ENCODE results near the gene ADRA2A. TPM values are rescaled to one million over a fixed set of nuclear protein-coding genes. Genes with fewer than 3 reads are reported as not detected.

The ADRA2A gene
- total and polyA plus RNA-seq, 10 of the 15 experiments (the other 5 are each of a cell fraction or from before 2014, with no cell fraction given) = 0.08 TPM; not detected in 9

DNA sequence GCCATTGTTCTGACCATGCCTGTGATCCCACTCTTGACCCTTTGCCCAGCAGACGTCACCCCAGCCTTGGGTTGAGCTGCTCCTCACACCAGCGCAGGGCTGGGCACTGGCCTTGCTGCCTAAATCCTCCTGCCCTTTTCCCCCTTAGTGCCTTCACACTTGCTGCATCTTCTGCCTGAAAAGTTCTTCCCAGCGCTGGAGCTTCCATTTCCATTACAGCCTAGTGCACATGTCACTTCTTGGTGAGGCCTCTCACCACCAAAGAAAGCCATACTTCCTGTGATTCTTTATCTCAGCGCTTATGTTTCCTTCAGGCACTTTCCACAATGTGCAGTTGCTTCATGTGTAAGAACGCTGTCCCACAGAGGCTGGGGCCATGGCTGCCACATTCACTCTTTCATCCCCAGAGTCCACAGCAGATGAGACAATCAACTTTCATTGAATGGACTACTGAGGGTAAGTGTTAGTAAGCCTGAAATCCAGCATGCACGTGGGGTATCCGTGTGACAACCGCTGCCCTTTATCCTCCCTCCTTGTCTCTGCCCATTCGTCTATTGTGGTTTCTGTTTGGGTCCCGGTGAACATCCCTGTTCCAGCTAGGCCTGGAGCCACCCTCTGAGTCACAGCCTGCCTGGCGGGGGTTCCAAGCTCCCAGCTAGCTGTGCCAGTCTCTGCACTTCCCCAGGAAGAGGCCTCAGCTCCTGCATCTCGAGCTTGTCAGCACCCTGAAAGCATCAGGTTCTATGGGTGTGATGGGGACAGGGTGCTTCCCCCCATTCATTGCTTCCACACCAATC, 37.3 kb downstream of the ADRA2A start:
- no peaks in the 10 kb centered on the region; a peak in 1 of 4 replicates for H3K27me3 ChIP-seq (replicated peaks in 1 of 2; ENCODE audit: control insufficient read depth in 2 of 2, insufficient read depth in 2 of 2, low read length in 1 of 2)
- RAD21 ChIA-PET (ENCODE audit: unreplicated experiment) = no interaction called here
- no peak overlapping the region for H3K27ac ChIP-seq (ENCODE audit: control insufficient read depth, insufficient read depth)
- H3K9me3 ChIP-seq (replicated peaks; ENCODE audit: control insufficient read depth, insufficient read depth, low read length) = no peaks in the 10 kb centered on the region
- H2AFZ ChIP-seq (ENCODE audit: control insufficient read depth, low read depth, low read length) = no peak overlapping the region
- SMC1A ChIA-PET (ENCODE audit: uncharacterized antibody, unreplicated experiment) = no interaction called here
- intact Hi-C loops (cut with micrococcal nuclease; ENCODE audit: unreplicated experiment) (no loop called here), in situ Hi-C loops (cut with MboI) (no loop called here)
- CTCF ChIA-PET = no interaction called here
- POLR2A ChIA-PET = no interaction called here
- H3K4me3 ChIP-seq = no peak overlapping the region
- H3K4me2 ChIP-seq (ENCODE audit: control insufficient read depth, insufficient read depth) = no peak overlapping the region
- no TSS peak for BruUV-seq (replicated peaks)
- no peaks in the 10 kb centered on the region for H3K4me1 ChIP-seq (ENCODE audit: control insufficient read depth, insufficient read depth, low read length)
- no peak overlapping the region for H3K9ac ChIP-seq (ENCODE audit: control insufficient read depth, insufficient read depth, low read length)
- DNase-seq (ENCODE audit: low read depth, low spot score) (no peak), FAIRE-seq (no peak), ATAC-seq (no peak)
- 40% methylated on average over 11 of the region's 12 CpGs for WGBS (ENCODE audit: insufficient coverage, insufficient replicate concordance, low lambda C conversion rate, missing lambda C conversion rate)
- H3K36me3 ChIP-seq (ENCODE audit: control insufficient read depth in 2 of 2, insufficient read depth in 2 of 2, low read length in 1 of 2) = no peaks in the 10 kb centered on the region
- no peaks in the 10 kb centered on the region for H4K20me1 ChIP-seq (ENCODE audit: control insufficient read depth, insufficient read depth)
- no peaks in the 10 kb centered on the region for H3K79me2 ChIP-seq (ENCODE audit: control insufficient read depth, insufficient read depth, low read length)
- TF ChIP-seq MYB (IDR thresholded peaks at IDR 0.05; ENCODE audit: borderline replicate concordance, low read depth, low read length) (no peak), YY1 (IDR thresholded peaks at IDR 0.05; ENCODE audit: low read depth, low read length) (no peak), WRNIP1 (IDR thresholded peaks at IDR 0.05; ENCODE audit: borderline replicate concordance, low read depth, low read length) (no peak), ZNF622 (IDR thresholded peaks at IDR 0.05) (no peak), SMC3 (IDR thresholded peaks at IDR 0.05; ENCODE audit: borderline replicate concordance, low read length) (no peak), TCF3 (IDR thresholded peaks at IDR 0.05; ENCODE audit: borderline replicate concordance, insufficient read depth, low read depth, low read length) (no peak), IKZF1 (conservative IDR thresholded peaks at IDR 0.05) (no peak), KAT2A (conservative IDR thresholded peaks at IDR 0.05; ENCODE audit: control insufficient read depth, low read depth, low read length) (no peak), SRF (IDR thresholded peaks at IDR 0.05; ENCODE audit: low read depth in 2 of 2, low read length in 2 of 2) (no peak), TCF7 (IDR thresholded peaks at IDR 0.05; ENCODE audit: borderline replicate concordance) (no peak), HDAC2 (IDR thresholded peaks at IDR 0.05) (no peak), GATAD2B (conservative IDR thresholded peaks at IDR 0.05; ENCODE audit: low read depth) (no peak), ZNF207 (IDR thresholded peaks at IDR 0.05; ENCODE audit: borderline replicate concordance) (no peak), ZNF24 (IDR thresholded peaks at IDR 0.05) (no peak)
- TF ChIP-seq, protein P1, sequence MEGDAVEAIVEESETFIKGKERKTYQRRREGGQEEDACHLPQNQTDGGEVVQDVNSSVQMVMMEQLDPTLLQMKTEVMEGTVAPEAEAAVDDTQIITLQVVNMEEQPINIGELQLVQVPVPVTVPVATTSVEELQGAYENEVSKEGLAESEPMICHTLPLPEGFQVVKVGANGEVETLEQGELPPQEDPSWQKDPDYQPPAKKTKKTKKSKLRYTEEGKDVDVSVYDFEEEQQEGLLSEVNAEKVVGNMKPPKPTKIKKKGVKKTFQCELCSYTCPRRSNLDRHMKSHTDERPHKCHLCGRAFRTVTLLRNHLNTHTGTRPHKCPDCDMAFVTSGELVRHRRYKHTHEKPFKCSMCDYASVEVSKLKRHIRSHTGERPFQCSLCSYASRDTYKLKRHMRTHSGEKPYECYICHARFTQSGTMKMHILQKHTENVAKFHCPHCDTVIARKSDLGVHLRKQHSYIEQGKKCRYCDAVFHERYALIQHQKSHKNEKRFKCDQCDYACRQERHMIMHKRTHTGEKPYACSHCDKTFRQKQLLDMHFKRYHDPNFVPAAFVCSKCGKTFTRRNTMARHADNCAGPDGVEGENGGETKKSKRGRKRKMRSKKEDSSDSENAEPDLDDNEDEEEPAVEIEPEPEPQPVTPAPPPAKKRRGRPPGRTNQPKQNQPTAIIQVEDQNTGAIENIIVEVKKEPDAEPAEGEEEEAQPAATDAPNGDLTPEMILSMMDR (IDR thresholded peaks at IDR 0.05 in 2 of 3, conservative IDR thresholded peaks at IDR 0.05 in 1 of 3; ENCODE audit: control insufficient read depth in 2 of 3, extremely low read depth in 1 of 3, insufficient read depth in 1 of 3, low read depth in 3 of 3, low read length in 3 of 3) = no peak
- TF ChIP-seq, protein P2, sequence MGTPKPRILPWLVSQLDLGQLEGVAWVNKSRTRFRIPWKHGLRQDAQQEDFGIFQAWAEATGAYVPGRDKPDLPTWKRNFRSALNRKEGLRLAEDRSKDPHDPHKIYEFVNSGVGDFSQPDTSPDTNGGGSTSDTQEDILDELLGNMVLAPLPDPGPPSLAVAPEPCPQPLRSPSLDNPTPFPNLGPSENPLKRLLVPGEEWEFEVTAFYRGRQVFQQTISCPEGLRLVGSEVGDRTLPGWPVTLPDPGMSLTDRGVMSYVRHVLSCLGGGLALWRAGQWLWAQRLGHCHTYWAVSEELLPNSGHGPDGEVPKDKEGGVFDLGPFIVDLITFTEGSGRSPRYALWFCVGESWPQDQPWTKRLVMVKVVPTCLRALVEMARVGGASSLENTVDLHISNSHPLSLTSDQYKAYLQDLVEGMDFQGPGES (IDR thresholded peaks at IDR 0.05) = no peak
- TF ChIP-seq, protein P3, sequence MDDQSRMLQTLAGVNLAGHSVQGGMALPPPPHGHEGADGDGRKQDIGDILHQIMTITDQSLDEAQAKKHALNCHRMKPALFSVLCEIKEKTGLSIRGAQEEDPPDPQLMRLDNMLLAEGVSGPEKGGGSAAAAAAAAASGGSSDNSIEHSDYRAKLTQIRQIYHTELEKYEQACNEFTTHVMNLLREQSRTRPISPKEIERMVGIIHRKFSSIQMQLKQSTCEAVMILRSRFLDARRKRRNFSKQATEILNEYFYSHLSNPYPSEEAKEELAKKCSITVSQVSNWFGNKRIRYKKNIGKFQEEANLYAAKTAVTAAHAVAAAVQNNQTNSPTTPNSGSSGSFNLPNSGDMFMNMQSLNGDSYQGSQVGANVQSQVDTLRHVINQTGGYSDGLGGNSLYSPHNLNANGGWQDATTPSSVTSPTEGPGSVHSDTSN (IDR thresholded peaks at IDR 0.05; ENCODE audit: insufficient replicate concordance, low read depth, low read length) = no peak

Data from GM12878 (cell line).